HG03108 (cell line): ENCODE measurements around the gene FXYD4.
"Not testable (repeated sequence)": the region's sequence is repeated elsewhere in the genome, so short reads cannot be mapped to it uniquely, and the experiment has no call there.

ENCODE experiments used
- ATAC-seq: cut with Tn5 transposase; IDR thresholded peaks from one replicate; pipeline ENCODE4 v1.9.1; 2021; ENCODE audit warnings: moderate library complexity; ENCODE audit not compliant: unreplicated experiment

The FXYD4 gene

GRCh38 chr10:43415544-43415943, 44.1 kb downstream of the FXYD4 start:
- ATAC-seq = no peak

- ATAC-seq = peak; percentile 30
Measured at GRCh38 chr10:43417950-43418768, 46.7 kb downstream of the FXYD4 start.

- no peak for ATAC-seq
Measured at GRCh38 chr10:43419997-43420368, 48.5 kb downstream of the FXYD4 start.

GRCh38 chr10:43420369-43421200, 49.1 kb downstream of the FXYD4 start:
- ATAC-seq = peak; percentile 82

GRCh38 chr10:43421201-43421507, 49.7 kb downstream of the FXYD4 start:
- ATAC-seq = no peak

GRCh38 chr10:43421519-43421918, 50.1 kb downstream of the FXYD4 start:
- ATAC-seq = no peak

GRCh38 chr10:43421944-43422343, 50.5 kb downstream of the FXYD4 start:
- ATAC-seq = not testable (repeated sequence)

GRCh38 chr10:43424416-43424815, 53.0 kb downstream of the FXYD4 start:
- ATAC-seq = no peak
